Activated CD8-positive, alpha-beta memory T cell treated with anti-CD3 and anti-CD28 coated beads, Interleukin-2, amount 50 U/mL, for 4 hours (primary cell): Measurements from ENCODE around the gene PGAP2.
"Not testable (repeated sequence)": the region's sequence is repeated elsewhere in the genome, so short reads cannot be mapped to it uniquely, and the experiment has no call there.

Experiments
- DNase-seq: peaks from one replicate; pipeline ENCODE4 v3.0.0-alpha.2; 2020

The PGAP2 gene

DNA sequence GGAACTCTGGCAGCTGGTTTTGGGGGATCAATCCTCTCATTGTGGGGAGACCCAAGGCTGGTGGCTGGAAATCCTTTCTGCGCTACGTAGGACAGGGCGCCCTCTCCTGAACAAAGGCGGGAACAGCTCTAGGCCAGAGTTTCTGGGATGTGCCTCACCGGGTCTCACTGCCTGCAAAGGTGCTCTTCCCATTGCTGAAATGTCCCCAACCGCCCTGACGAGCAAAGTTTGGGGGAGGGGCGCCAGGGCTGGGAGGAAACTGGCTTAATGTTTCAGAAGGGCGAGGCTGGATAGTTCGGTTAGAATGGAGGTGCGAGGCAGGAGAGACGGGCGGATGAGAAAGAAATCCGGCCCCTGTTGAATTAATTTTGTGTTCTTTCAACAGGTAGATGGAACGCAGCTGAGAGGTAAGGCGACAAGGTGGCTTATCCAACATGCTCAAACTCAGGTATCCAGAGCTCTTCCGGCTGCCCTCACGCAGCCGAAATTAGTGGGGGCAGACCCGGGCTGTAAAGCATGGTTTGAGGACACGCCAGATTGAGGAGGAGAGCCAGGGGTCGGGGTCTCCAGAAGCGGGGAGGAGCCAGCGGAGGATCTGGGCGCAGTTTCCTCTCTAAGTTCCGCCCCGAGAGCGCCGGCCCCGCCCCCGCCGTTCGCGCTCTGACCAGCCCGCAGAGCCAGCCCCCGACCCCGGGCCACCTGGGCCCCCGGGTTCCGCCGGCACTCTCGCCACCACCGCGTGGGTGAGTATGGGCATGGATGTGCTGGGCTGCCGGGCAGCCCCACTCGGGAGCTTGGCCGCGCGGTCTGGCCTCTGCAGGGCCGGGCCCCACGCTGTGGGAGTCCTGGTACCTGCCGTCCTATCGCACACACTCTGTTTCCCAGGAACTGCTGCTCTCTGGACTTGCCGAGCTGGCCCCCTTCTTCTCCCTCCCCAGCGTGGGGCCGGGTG lies at the start of gene PGAP2:
PGAP2 (plus strand) TSS at position 652 of the 952 bp plus-strand sequence. CDS start 2,700 bp downstream, outside the sequence.
- peak; percentile 60 for DNase-seq

DNA sequence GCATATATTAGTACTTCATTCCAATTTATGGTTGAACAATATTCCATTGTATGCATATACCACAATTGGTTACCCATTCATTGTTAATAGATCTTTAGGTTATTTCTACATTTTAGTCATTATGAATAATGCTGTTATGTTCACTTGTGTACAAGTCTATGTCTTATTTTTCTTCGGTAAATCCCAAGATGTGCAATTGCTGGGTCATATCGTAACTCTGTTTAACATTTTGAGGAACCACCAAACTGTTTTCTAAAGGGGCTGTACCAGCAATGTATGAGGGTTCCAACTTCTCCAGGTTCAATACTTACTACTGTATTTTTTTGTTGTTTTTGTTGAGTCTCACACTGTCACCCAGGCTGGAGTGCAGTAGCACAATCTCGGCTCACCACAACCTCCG lies 44.1 kb upstream of the PGAP2 start:
- no peak for DNase-seq

DNA sequence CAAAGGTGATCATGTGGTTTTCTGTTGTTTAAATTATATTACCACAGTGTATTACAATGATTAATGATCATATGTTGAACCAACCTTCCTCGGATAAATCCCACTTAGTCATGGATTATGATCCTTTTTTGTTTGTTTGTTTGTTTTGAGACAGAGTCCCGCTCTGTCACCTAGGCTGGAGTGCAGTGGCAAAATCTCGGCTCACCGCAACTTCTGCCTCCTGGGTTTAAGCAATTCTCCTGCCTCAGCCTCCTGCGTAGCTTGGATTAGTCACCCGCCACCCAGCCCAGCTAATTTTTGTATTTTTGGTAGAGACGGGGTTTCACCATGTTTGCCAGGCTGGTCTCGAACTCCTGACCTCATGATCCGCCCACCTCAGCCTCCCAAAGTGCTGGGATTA lies 41.5 kb upstream of the PGAP2 start:
- not testable (repeated sequence) for DNase-seq

DNA sequence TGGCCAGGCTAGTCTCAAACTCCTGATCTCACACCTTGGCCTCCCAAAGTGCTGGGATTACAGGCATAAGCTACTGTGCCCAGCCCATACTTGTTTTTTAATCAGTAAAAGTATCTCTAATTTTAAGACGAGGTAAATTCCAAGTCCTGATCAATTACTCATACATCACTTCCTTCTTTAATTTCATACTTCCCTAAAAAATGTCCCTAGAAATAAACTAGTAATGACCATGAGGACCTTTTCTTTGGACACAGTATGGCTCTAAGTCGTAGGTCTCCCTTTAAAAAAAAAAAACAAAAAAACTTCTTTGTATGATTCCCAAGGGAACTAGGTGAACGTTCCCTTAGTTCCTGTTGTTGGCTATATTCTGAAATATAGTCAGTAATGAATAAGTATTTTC lies 40.8 kb upstream of the PGAP2 start:
- DNase-seq: no peak

DNA sequence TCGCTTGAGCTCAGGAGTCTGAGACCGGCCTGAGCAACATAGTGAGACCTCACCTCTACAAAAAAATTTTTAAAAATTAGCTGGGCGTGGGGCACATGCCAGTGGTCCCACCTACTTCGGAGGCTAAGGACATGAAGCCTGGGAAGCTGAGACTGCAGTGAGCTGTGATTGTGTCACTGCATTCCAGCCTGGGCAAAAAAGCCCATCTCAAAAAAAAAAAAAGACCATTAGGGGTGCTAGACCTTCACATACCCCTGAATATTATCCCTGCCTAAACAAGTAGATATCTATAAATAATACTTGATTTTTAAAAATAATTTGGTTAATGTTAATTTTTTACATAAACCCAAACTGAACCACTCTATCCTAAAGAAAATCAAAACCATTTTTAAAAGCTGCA lies 35.2 kb upstream of the PGAP2 start:
- no peak for DNase-seq

DNA sequence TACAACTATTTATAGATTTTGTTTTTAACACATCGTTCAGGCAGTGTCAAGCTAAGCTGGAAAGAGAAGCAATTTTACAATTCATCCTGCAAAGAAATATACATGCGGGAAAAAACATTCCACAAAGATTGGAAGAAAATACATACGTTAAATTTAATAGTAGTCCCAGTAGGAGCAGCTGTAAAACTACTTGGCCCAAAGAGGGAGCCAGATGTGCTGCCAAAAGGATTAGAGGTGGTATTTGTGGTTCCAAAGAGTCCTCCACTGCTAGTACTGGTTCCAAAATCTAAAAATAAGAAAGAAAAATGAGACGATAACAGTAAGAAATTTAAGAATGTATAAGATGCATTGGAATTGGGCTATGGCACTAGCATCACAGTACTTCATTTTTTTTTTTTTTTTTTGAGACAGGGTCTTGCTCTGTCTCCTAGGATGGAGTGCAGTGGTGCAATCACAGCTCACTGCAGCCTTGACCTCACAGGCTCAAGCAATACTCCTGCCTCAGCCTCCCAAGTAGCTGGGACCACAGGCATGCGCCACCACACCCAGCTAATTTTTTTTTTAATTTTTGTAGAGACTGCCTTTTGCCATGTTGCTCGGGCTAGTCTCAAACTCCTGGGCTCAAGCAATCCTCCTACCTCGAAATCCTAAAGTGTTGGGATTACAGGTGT lies 32.5 kb upstream of the PGAP2 start:
- DNase-seq: no peak

DNA sequence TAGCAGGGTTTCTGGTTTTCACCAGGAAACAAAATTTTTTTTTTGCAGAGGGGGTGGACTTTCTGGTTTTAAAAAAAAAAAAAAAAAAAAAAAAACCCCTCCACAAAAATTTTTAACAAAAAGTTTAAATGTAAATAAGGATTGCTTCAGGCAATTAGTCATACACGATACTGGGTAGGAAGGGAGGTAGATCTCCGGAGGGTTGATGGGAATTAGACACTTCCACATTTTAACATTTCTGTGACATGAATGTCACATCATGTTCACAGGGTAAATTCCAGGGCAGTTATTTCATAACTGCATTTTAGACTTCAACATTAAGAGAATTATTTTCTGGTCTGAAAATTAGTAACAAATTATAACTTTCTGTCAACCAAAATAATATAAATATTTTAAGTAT lies 26.9 kb upstream of the PGAP2 start:
- DNase-seq: no peak

DNA sequence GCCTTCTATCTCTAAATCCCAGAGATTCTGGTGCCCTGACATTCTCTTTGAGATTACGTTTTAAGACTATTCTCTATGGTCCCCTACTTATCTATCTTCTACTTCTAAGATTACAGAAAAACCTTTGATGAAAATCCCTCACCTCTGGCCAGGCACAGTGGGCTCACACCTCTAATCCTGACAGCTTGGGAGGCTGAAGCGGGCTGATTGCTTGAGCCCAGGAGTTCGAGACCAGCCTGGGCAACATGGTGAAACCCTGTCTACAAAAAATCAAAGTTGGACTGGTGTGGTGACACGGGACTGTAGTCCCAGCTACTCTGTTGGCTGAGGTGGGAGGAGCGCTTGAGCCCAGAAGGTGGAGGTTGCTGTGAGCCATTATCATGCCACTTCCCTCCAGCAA lies 25.4 kb upstream of the PGAP2 start:
- DNase-seq: no peak

DNA sequence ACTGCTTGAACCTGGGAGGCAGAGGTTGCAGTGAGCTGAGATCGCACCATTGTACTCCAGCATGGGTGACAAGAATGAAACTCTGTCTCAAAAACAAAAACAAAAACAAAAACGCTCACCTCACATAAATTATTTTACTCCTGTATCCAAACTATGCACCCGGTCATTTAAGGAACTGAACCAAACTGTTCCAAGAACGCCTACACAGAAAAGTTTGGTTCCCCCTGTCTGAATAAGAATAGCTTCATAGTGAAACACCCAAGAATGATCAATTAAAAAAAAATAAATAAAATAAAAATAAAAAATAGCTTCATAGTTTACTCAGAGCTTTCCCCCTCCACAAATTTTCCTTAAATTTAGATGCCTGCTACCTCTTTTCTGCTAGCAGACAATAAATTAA lies 24.7 kb upstream of the PGAP2 start:
- DNase-seq: no peak

DNA sequence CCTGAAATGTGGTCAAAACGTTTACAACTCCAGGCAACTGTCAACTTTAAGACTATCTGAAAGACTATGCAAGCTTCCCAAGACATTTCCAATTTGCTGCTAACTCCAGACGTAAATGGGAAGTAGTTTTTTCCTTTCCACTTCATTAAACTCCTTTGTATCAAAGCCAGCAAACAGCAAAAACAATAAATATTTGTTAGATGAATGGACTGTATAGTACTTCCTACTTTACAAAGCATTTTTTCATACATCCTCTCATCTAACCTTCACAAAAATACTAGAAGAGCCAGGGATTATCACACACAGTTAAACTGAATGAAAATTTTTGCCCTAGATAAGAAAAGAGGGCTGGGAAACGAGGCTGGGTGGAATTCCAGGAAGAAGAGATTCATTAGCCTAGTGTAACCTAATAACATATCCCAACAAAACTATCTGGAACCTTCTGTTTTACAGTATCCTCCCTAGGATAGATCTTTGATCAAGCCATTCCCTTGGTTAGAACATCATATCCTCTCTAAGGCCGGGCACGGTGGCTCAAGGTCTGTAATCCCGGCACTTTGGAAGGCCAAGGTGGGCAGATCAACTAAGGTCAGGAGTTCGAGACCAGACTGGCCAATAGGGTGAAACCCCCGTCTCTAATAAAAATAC lies 21.5 kb upstream of the PGAP2 start:
- no peak for DNase-seq

DNA sequence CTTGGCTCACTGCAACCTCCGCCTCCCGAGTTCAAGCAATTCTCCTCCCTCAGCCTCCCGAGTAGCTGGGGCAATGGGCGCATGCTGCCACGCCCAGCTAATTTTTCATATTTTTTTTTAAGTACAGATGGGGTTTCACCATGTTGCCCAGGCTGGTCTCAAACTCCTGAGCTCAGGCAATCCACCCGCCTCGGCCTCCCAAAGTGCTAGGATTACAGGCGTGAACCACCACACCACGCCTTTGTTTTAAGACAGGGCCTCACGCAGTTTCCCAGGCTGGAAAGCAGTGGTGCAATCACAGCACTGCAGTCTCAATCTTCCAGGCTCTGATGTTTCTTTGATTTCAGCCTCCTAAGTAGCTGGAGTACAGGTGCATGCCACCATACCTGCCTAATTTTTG lies 14.0 kb upstream of the PGAP2 start:
- DNase-seq: not testable (repeated sequence)

DNA sequence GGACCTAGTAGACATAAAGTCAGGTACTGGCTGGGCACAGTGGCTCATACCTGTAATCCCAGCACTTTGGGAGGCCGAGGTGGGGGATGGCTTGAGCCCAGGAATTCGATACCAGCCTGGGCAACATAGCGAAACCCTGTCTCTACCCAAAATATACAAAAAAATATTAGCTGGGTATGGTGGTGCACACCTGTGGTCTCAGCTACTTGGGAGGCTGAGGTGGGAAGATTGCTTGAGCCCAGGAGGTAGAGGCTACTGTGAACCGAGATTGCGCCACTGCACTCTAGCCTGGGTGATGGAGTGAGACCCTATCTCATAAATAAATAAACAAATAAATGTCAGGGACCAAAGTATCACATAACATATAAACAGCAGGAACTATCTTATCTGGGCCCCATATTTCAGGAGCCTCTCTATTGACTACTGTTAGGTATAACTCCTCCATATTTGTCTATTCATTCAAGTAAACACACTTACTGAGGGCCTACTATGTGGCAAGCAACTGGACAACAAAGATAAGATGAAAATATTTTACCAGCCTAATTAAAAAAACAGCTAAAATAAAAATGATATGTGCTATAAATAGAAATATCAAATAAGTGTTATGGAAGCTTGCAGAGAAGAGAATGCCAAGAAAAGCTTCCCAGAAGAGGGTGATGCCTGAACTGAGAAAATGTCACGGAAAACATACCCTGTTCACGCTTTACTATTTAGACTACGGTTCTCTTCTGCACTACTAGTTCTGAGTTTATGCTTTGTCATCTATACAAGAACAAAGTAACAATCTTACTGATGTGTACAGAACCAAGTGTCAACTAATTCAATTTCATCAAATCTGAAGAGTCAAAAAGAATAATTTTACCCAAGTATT lies 13.0 kb upstream of the PGAP2 start:
- DNase-seq: no peak

DNA sequence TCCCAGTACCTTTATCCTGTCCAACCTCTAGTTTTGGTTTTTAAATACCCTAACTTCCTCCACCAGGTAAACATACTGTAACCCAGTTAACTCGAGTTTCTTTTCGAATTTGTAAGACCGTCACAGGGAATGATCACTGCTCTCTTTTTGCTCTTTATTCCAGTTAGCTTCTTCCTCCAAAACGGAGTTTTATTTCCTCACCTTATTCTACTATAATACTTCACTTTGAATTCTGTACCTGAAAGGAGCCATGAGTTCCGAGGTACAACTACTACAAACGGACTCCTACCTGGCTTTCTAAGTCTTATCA lies 12.4 kb upstream of the PGAP2 start:
- DNase-seq: no peak

DNA sequence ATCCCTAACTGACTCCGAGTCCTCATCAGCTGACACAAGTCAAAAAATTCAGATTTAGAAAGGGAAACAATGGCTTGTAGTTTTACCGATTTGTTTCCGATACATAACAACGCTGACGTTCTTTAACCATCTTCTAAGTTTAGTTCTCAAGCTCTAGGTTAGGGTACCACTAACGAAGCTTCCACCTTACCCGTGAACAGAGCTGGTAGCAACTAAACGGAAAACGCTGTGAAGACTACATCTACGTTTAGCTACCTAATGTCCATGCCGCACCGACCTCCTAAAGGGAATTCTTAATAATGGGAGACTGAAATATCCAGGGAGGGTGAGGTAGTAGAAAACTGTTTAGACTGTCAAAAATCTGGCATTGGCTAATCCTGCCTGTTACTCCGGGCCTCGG lies 12.0 kb upstream of the PGAP2 start:
- no peak for DNase-seq

DNA sequence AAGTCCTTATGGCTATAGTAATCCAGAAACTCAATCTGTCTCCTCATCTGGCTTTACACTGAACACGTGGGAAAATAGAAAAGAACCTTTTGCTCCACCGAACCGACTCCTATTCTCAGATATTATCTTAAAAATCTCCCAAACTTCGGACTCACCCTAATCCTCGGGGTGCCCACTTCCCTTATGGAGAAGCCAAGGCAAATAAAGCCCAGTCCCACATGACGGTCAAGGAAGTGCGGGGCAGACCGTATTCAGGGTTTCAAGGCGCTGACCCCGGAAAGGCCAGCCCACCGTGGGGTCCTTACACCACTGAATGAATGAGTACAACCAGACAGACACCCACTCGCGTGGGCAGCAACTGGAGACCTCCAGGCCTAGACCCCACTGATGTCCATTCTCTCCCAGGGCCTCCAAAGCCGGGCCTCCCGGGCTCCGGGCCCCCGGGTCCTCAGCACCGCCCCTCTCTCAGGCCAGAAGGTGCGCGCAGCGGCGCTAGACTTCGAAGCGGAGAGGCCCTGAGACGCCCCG lies 11.5 kb upstream of the PGAP2 start:
- no peak for DNase-seq

DNA sequence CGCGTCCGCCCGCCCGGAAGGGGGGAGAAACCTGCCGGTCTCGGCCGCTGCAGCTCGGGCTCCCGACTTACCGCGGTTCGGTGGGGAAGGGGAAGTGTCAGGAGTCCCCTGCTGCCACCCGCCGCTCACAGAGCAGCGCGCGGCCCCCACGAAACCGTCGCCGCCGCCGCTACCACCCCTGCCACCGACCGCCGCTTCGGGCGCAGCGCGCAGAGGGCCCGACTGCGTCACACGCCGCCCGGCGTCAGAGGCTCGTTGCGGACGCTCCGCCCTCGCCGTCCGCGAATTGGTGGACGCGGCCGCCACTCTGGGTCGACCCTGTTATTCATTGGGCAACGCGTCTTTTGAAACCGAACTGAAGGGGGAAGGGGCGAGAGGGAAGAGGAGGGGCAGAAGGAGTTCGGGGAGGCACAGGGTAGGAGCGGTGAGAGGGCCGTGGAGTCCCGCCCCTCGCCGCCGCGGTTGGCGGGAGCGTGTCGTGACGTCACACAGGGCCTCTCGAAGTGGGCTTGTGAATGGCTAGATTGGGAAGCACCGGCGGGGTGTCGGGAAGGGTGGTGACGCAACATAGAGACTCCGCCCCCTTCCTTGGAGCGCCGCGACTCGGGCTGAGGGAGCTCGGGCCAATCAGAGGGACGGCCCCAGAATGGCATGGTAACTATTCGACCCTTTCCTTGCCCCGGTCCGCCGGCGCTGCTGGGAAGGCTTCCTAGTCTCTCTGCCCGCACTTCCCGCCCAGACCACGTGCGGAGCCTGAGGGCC lies 10.8 kb upstream of the PGAP2 start, which contains the start of gene NUP98:
NUP98 (minus strand) TSS at position 226 of the 762 bp plus-strand sequence. CDS start 15,437 bp downstream, outside the sequence.
- DNase-seq: peak; percentile 100

DNA sequence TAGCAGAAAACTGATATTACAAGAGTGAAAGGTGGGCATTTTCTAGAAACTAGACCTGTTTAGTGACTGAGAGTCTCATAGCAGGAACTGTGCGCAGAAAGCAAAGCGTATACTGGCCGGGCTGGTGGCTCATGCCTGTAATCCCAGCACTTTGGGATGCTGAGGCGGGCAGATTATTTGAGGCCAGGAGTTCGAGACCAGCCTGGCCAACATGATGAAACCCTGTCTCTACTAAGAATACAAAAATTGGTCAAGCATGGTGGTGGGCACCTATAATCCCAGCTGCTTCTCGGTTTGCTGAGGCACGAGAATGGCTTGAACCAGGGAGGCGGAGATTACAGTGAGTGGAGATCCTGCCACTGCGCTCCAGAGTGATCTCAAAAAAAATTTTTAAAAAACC lies 9.2 kb upstream of the PGAP2 start:
- DNase-seq: no peak

DNA sequence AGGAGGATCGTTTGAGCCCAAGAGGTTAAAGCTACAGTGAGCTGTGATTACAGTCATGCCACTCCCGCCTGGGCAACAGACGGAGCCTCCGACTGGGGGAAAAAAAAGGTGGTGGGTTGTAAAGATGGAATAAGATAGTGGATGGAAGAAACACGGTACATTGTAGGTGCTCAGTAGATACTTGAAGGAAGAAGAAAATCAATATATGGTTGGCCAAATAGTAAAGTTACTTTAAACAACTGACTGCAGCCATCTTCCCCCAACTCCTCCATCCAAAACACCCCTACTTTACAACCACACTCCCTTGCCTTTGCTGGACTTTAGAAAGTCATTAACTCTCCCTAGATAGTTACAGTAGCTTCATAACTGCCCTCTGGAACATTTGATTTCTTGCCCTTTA lies 8.5 kb upstream of the PGAP2 start:
- DNase-seq: no peak

DNA sequence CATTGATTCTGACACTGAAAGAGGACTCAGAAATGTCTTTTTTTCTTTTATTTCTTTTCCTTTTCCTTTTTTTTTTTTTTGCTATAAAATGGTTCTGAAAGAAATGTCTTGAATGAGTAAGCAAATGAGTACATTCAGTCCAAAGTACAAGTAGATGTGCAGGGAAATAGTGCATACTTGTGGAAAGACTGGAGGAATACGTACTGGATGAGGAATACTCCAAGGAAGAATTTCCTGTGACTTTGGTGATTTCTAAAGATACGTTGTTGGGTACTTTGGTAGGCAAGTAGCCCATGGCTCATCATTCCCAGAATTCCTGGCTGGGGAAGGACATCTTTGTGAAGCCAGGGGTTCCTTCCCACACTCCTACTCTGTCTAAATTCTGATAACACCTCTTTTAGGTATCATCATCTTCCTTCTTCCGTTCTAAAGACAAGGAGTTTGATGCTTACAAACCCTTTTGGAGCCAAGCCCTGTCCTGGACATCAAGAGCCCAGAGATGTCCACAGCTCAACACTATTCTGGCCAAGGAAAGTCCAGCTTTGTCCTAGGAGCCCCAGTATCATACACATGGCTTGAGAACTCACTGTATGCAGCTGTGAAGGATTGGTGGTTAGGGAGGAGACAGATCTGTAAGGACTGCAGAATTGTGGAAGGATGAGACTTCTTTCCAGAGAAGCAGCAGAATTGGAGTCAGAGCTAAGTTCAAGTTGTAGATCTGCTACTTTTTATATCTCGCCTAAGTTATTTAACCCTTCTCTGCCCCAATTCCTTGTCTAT lies 6.2 kb upstream of the PGAP2 start:
- DNase-seq: no peak

DNA sequence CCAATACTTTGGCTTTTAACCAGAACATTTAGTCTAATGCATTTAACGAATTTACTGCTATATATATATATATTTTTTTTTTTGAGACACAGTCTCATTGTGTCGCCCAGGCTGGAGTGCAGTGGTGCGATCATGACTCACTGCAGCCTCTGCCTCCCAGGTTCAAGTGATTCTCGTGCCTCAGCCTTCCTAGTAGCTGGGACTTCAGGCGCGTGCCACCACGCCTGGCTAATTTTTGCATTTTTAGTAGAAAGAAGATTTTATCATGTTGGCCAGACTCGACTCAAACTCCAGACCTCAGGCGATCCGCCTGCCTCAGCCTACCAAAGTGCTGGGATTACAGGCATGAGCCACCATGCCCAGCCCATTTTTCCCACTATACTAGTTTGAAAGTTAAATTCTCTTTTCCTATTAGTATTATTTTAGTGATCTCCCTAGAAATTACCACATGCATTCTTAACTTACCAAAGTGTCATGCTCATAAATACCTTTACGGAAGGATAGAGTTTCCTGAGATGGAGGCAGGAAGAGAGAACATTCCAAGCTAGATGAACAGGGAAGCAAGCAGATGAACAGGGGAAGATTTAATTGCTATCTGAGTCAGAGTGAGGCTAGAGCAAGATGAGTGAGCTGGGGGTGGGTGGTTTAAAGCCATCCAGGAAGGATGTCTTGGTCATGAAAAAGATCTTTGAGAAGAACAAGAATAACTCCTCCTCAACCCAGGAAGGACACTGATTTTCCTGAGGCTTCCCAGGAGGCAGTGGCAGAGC lies 4.4 kb upstream of the PGAP2 start:
- DNase-seq: no peak
